Peyer's patch (tissue), 4 donors: ENCODE data around the gene KLHDC9.

Source experiments
- POLR2A ChIP-seq, 2 donors: fragments of 450-650 bp; IDR thresholded peaks; one replicate each; pipeline ENCODE4 v1.5.1; 2017; ENCODE audit warnings: antibody characterized with exemption in 2 of 2, mild to moderate bottlenecking in 2 of 2, moderate library complexity in 2 of 2
- TF ChIP-seq, protein P1 (sequence below), 6 experiments: fragments of 450-650 bp in 4 of 6; fragments of 200-600 bp in 2 of 6; sonication (generic) in 1 of 6; IDR thresholded peaks; one replicate each; pipeline ENCODE4 v1.5.1; 2017 to 2019; ENCODE audit warnings: antibody characterized with exemption in 6 of 6, mild to moderate bottlenecking in 3 of 6, moderate library complexity in 1 of 6

DNA sequence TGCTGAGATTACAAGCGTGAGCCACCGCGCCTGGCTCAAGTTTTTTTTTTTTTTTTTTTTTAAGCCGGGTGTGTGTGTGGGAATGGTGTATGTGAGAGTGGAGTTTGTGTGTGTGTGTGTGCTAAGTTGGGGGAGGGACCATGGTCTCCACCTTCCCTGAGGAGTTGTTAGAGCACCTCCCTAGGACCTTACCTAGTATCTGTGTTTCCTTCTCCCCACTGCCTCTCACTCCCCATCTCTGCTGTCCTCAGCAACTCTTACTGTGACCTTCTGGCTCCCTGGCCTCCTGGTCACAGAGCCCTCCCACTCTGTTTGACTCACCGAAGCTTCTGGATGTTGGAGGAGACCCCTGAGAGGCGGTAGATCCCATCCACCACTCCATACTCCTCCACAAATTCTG, 38.9 kb upstream of the KLHDC9 start:
- TF ChIP-seq, protein P1, sequence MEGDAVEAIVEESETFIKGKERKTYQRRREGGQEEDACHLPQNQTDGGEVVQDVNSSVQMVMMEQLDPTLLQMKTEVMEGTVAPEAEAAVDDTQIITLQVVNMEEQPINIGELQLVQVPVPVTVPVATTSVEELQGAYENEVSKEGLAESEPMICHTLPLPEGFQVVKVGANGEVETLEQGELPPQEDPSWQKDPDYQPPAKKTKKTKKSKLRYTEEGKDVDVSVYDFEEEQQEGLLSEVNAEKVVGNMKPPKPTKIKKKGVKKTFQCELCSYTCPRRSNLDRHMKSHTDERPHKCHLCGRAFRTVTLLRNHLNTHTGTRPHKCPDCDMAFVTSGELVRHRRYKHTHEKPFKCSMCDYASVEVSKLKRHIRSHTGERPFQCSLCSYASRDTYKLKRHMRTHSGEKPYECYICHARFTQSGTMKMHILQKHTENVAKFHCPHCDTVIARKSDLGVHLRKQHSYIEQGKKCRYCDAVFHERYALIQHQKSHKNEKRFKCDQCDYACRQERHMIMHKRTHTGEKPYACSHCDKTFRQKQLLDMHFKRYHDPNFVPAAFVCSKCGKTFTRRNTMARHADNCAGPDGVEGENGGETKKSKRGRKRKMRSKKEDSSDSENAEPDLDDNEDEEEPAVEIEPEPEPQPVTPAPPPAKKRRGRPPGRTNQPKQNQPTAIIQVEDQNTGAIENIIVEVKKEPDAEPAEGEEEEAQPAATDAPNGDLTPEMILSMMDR (IDR thresholded peaks at IDR 0.05) = no peak
- no peak for TF ChIP-seq POLR2A (IDR thresholded peaks at IDR 0.05)
